ENCODE measurements around the gene STAG1.
A peak's percentile ranks its signal among the peaks of the same experiment; 100 is the strongest.

Gene STAG1

DNA sequence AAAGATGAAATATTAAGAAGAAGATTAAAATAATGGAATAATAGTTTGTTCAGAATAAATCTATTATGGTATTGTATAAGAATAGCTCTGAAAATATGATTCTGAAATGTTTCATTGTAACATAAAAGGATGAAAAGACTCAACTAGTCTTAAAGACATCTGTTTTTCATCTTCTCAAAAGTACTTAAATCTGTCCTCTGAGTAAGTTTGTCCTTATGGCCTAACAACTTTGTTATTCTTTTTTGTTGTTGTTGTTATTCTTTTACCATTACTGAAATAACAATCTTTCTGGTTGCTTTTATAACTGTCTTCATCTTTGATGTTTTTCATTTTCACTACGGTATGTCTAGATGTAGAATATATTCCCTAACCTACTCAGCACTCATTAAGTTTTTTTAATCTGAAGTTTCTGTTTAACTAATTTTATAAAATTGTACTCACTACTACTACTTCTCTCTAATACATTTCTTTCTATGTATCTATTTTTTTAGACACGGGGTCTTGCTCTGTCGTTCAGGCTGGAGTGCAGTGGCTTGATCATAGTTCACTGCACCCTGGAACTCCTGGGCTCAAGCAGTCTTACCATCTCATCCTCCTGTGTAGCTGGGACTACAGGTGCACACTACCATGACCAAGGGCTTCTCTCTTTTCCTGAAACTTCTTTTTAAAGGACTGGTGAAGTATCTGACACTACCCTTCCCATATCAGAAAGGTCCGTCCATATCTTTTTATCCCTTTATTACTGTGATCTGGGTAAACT lies 261.4 kb downstream of the STAG1 start:
- no peak for DNase-seq

GRCh38 chr3:136485777-136486176 lies 266.4 kb downstream of the STAG1 start:
- no peak for DNase-seq

- DNase-seq: no peak
Measured at GRCh38 chr3:136476280-136476679, 275.9 kb downstream of the STAG1 start.

GRCh38 chr3:136474876-136475275 lies 277.3 kb downstream of the STAG1 start:
- DNase-seq: peak; percentile 22

DNA sequence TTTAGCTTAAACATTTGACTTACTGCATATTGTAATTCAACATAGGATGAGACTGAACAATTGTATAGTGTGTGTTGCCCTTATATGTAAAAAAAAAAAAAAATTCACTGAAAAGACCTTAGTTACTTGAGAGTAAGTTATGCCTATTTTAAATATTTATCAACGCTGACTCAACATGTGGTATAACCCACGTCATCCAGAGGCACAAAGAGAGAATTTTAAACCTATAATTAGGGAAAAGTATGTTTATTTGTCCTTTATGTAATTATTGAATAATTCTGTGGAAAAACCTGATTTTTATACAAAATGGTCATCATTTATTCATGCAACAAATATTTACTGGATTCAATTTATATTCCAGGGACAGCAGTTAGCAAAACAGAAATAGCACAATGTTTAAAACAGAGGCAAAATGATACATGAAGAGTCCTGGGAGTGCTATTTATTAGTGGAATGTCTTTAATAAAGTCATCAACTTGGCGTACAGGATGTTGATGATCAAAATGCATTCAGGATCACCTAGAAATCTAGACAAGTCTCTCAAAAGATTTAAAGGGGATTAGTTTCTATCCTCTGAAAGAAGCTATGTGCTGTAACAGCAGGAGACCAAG lies 278.4 kb downstream of the STAG1 start:
- DNase-seq: peak; percentile 72

- DNase-seq: peak; percentile 59
Measured at GRCh38 chr3:136465296-136465695, 286.9 kb downstream of the STAG1 start.

GRCh38 chr3:136464502-136464901 lies 287.7 kb downstream of the STAG1 start:
- DNase-seq: peak; percentile 79

DNA sequence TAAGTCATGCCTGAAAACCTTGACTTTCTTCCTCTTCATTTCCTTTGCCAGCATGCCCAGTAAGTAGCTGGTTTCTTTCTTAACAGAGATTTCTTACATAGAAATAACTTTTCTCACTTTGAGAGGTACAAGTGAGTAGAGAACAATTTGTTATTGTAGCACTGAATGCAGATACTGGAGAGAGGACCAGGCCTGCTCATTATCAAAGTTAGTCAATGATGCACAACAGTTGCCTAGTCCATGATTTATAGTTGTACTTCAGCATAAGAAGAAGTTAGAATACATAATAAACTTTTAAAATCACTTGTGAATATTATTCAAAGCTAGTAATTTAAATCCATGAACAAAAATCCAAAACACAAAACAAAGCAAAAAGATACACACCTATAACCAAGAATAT lies 289.0 kb downstream of the STAG1 start:
- no peak for DNase-seq

DNA sequence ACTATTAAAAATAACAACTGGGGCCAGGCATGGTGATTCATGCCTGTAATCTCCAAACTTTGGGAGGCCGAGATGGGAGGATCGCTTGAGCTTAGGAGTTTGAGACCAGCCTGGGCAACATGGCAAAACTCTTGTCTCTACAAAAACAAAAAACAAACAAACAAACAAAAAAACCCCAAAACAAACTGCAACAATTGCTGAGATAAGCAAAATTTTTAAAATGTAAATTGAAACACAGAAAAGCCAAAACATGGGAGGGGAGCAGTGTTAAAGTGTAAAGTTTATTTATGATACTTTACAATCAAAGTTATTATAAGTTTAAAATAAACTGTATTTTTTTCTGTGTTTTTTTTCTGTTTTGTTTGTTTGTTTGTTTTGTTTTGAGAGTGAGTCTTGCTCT lies 294.4 kb downstream of the STAG1 start:
- DNase-seq: no peak

DNA sequence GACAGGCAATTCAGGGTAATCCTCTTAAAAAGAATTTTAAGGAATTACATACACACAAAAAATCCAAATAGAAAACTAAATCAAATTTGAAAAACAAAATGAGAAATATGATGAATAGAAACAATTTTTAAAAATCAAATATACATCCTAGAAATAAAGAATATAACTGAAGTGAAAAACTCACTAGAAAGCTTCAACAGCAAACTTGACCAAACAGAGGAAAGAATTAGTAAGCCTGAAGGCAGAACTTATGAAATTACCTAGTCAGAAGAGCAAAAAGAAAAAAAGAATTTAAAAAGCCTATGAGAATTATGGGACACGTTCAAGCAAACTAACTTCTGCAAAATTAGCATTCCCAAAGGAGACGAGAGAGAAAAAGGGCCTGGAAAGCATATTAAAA lies 296.0 kb downstream of the STAG1 start:
- no peak for DNase-seq

GRCh38 chr3:136444581-136444980 lies 307.6 kb downstream of the STAG1 start:
- DNase-seq: peak; percentile 2

DNA sequence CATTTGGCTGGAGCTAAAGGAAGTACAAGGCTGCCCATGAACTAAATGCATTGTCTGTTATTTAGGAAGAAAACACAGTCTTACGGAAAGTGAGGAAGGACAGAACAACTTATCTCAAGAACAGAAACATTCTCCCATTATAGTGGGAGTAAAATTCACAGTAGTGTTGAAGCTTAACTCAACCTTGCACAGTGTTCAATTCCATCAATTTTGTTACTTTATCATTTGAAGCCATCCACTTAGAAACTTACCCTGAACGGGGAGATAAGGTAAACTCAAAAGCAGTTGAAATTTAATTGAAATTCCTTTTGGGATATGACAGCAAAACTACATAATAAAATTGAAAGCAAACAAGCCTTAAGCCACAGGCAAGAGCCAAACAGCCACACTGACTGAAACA lies 315.1 kb downstream of the STAG1 start:
- DNase-seq: no peak

DNA sequence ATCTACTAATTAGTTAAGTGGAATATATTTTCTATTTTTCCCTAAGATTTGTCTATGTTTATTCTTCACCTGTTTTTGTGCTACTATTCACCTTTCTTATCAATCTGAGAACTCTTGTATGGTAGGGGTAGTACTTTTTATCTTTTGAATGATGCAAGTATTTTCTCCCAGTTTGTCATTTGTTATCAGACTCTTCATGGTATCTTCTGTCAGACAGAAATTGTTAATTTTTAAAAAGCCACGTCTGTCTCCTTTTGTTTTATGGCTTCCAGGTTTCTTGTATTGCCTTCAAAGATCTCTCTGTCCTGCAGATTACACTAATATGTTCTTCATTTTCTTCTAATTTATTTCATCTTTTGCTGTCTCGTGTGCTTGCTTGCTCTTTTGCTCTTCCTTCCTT lies 317.7 kb downstream of the STAG1 start:
- DNase-seq: no peak

DNA sequence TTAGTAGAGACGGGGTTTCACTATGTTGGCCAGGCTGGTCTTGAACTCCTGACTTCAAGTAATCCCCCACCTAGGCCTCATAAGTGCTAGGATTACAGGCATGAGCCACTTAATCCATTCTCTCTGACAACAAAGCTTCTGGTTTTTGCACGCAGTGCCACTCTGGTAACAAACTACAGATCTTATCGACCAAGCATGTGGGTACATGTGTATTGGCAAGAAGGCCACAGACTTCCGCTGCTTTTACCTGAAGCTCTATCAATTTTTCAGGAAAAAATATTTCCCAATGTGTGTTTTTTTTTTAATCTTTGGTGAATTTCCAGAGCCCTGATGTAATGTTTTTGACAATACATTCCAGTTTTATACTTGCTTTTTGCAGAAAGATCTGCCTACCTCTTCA lies 319.5 kb downstream of the STAG1 start:
- no peak for DNase-seq

DNA sequence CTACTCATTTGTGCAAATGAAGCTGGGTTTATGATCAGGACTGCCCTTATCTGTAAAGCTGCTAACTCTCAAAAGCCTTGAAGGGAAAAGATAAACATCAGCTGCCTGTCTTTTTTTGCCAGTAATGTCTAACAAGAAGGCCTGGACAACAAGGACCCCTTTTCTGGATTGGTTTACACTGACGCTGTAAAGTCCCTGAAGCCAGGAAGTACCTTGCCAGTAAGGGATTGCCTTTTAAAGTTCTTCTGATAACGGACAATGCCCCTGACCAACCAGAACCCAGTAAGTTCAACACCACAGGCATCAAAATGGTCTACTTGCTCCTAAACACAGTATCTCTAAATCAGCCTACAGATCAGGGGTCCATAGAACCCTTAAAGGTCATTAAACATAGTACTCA lies 324.0 kb downstream of the STAG1 start:
- no peak for DNase-seq

- DNase-seq: no peak
Measured at GRCh38 chr3:136427236-136427635, 324.9 kb downstream of the STAG1 start.

DNA sequence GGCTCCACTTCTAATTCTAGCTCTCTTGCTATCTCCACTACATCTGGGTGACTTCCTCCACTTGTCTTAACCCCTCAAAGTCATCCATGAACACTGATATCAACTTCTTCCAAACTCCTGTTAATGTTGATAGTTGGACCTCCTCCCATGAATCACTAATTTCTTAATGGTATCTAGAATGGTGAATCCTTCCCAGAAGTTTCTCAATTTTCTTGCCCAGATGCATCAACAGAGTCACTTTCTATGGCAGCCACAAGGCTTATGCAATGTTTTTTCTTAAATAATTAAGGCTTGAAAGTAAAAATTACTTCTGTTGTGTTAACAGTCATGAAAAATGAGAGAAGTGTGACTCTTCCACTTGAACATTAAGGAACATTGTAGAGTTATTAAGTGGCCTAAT lies 337.7 kb downstream of the STAG1 start:
- DNase-seq: no peak

GRCh38 chr3:136412307-136412706 lies 339.9 kb downstream of the STAG1 start:
- no peak for DNase-seq

- peak; percentile 2 for DNase-seq
Measured at GRCh38 chr3:136409549-136409948, 342.6 kb downstream of the STAG1 start.

DNA sequence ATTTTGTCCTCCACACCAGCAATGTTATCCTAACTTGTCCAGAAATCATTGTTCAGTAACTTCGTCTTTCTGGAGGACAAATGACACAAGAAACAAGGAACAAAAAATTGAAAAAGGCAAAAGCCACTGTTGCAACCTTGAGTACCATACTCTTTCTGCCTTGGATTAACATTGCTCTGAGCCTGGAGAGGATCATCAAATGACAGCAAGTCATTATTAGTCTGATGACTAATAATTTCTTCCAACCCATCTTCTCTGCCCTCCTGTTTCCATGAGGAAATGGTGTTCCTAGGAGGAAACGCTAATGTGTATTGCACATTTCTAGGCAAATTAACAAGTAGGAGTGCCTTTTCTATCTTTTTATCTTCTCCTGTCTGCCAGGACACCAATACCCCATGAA lies 348.1 kb downstream of the STAG1 start:
- DNase-seq: no peak

GRCh38 chr3:136396916-136397315 lies 355.3 kb downstream of the STAG1 start:
- DNase-seq: peak; percentile 8

- DNase-seq: no peak
Measured at GRCh38 chr3:136390574-136390973, 361.6 kb downstream of the STAG1 start.

GRCh38 chr3:136387031-136387430 lies 365.1 kb downstream of the STAG1 start:
- DNase-seq: no peak

DNA sequence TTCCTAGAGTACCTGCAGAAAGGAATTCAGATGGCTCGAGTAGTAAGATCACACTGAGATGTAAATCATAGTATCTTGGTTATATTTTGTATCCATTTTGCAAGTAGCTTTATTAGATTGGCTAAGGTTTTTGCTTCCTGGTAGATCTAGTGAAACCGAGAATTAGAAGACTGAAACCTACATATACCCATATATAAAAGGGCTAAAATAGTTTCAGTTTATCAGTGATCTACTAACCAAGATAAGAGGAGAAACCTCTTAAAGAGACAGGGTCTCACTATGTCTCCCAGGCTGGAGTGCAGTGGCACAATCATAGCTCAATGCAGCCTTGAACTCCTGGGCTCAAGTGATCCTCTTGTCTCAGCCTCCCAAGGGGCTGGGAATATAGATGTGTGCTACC lies 366.7 kb downstream of the STAG1 start:
- DNase-seq: no peak

- DNase-seq: no peak
Measured at GRCh38 chr3:136381051-136381450, 371.1 kb downstream of the STAG1 start.
